HepG2 (cell line): ENCODE measurements around the gene PACC1. TPM values are rescaled to one million over a fixed set of nuclear protein-coding genes. Genes with fewer than 3 reads are reported as not detected.

Experiments used
- ATM ChIP-seq: fragments of 450-650 bp; IDR thresholded peaks from 2 replicates; pipeline ENCODE4 v1.7.1; 2017; ENCODE audit warnings: mild to moderate bottlenecking, borderline replicate concordance
- CBFB ChIP-seq: sonication (generic); formaldehyde crosslinking; IDR thresholded peaks from 2 replicates; pipeline ENCODE4 v1.4.0; 2020; ENCODE audit warnings: missing genetic modification reagents
- ELF4 ChIP-seq: sonication (generic); formaldehyde crosslinking; IDR thresholded peaks from 2 replicates; pipeline ENCODE4 v1.5.0; 2020; ENCODE audit warnings: missing genetic modification reagents, mild to moderate bottlenecking, moderate library complexity, borderline replicate concordance
- EZH2 ChIP-seq: conservative IDR thresholded peaks from 2 replicates; pipeline ENCODE4 v1.6.1; 2012; ENCODE audit warnings: mild to moderate bottlenecking, low read depth, low read length, moderate library complexity
- FOXA3 ChIP-seq: IDR thresholded peaks from 2 replicates; pipeline ENCODE4 v1.6.1; 2016; ENCODE audit warnings: missing genetic modification reagents, missing compliant biosample characterization
- FOXJ3 ChIP-seq: sonication (generic); formaldehyde crosslinking; IDR thresholded peaks from 2 replicates; pipeline ENCODE4 v1.4.0; 2020; ENCODE audit warnings: missing genetic modification reagents, mild to moderate bottlenecking, borderline replicate concordance
- MTA1 ChIP-seq: sonication (generic); formaldehyde crosslinking; IDR thresholded peaks from 2 replicates; pipeline ENCODE4 v1.4.0; 2020; ENCODE audit warnings: missing genetic modification reagents, mild to moderate bottlenecking, borderline replicate concordance
- SOX13 ChIP-seq, 3 experiments: fragments of 450-650 bp in 1 of 3; sonication (generic) in 1 of 3; formaldehyde crosslinking in 1 of 3; IDR thresholded peaks in 2 of 3; conservative IDR thresholded peaks in 1 of 3; 2 replicates each; pipeline versions ENCODE4 v1.5.0 to v1.6.1; 2016 to 2020; ENCODE audit warnings: antibody characterized with exemption in 1 of 3, mild to moderate bottlenecking in 1 of 3, missing compliant biosample characterization in 1 of 3, missing genetic modification reagents in 1 of 3, moderate library complexity in 1 of 3
- SUZ12 ChIP-seq: fragments of 150-350 bp; IDR thresholded peaks from 2 replicates; pipeline ENCODE4 v1.6.1; 2014; ENCODE audit warnings: low read depth, low read length
- U2AF2 ChIP-seq: fragments of 200-400 bp; formaldehyde crosslinking; IDR thresholded peaks from 2 replicates; pipeline ENCODE4 v1.6.1; 2017; ENCODE audit warnings: low read depth, mild to moderate bottlenecking, low read length
- ZNF232 ChIP-seq: sonication (generic); formaldehyde crosslinking; IDR thresholded peaks from 2 replicates; pipeline ENCODE4 v1.4.0; 2020; ENCODE audit warnings: missing genetic modification reagents, borderline replicate concordance
- ZNF329 ChIP-seq: sonication (generic); formaldehyde crosslinking; IDR thresholded peaks from 2 replicates; pipeline ENCODE4 v1.9.0; 2021; ENCODE audit warnings: low read depth, mild to moderate bottlenecking, missing genetic modification reagents
- ZNF747 ChIP-seq: sonication (generic); formaldehyde crosslinking; IDR thresholded peaks from 2 replicates; pipeline ENCODE4 v1.8.1; 2023; ENCODE audit warnings: missing genetic modification reagents, mild to moderate bottlenecking, borderline replicate concordance
- polyA plus RNA-seq, 8 experiments: library from polyadenylated mRNA; depleted of rRNA in 3 of 8; stranded (reverse) in 7 of 8; unstranded in 1 of 8; fragments of >200 nt; fragmentation: Illumina TruSeq in 4 of 8; extraction: Trizol in 4 of 8; gene quantifications; 2 replicates each; pipeline versions ENCODE4 v1.2.1 to v1.2.3, GENCODE V29; 2011 to 2016; ENCODE audit warnings: low read depth in 4 of 8, missing spikeins in 1 of 8, mixed read lengths in 1 of 8; ENCODE audit not compliant: insufficient read depth in 1 of 8
- total RNA-seq, 5 experiments: library from RNA; depleted of rRNA; stranded (reverse); fragments of >200 nt; fragmentation: Illumina TruSeq; extraction: Trizol; gene quantifications; 2 replicates each; pipeline ENCODE4 v1.2.3, GENCODE V29; 2016; ENCODE audit warnings: low read depth in 1 of 5
- TF ChIP-seq, protein P1 (sequence below): sonication (generic); formaldehyde crosslinking; IDR thresholded peaks from 2 replicates; pipeline ENCODE4 v1.8.0; 2022; ENCODE audit warnings: missing genetic modification reagents, low read depth, mild to moderate bottlenecking, borderline replicate concordance
- TF ChIP-seq, protein P2 (sequence below): sonication (generic); formaldehyde crosslinking; IDR thresholded peaks from 2 replicates; pipeline ENCODE4 v1.4.0; 2020; ENCODE audit warnings: missing genetic modification reagents
- TF ChIP-seq, protein P3 (sequence below): sonication (generic); formaldehyde crosslinking; IDR thresholded peaks from 2 replicates; pipeline ENCODE4 v1.5.1; 2020; ENCODE audit warnings: missing genetic modification reagents, mild to moderate bottlenecking, borderline replicate concordance
- TF ChIP-seq, protein P4 (sequence below): IDR thresholded peaks from 2 replicates; pipeline ENCODE4 v1.6.1; 2016; ENCODE audit warnings: missing compliant biosample characterization, missing genetic modification reagents, borderline replicate concordance
- TF ChIP-seq, protein P5 (sequence below): conservative IDR thresholded peaks from 2 replicates; pipeline ENCODE4 v1.6.1; 2018; ENCODE audit warnings: missing genetic modification reagents
- TF ChIP-seq, protein P6 (sequence below): sonication (generic); formaldehyde crosslinking; IDR thresholded peaks from 2 replicates; pipeline ENCODE4 v1.4.0; 2020; ENCODE audit warnings: missing genetic modification reagents, borderline replicate concordance
- TF ChIP-seq, protein P7 (sequence below): sonication (generic); formaldehyde crosslinking; IDR thresholded peaks from 2 replicates; pipeline ENCODE4 v1.9.0; 2021; ENCODE audit warnings: missing genetic modification reagents, mild to moderate bottlenecking, borderline replicate concordance

The PACC1 gene
- total and polyA plus RNA-seq, 2 of the 13 experiments (the other 11 are each of a cell fraction or from before 2014, with no cell fraction given), result 9.4 to 10.7 TPM

DNA sequence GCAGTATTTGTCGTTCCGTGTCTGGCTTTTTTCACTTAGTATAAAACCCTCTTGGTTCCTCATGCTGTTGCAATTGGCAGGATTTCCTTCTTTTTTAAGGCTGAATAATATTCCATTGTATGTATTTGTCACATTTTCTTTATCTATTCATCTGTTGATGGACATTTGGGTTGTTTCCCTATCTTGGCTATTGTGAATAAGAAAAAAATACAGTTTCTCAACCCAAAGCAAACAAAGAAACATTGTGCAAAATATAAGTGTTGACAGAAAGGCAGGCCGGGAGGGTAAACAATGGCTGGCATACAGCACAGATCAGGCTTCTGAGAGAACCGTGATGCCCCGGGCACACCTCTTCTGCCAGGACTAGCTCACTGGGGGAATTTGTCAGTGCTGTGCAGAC, 45.0 kb upstream of the PACC1 start (continued):
- TF ChIP-seq, protein P1, sequence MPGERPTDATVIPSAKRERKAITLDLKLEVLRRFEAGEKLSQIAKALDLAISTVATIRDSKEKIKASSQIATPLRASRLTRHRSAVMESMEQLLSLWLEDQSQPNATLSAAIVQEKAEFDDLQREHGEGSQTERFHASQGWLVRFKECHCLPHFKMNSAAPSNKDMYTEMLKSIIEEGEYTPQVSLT (CRISPR knock-in tag), result no peak
- TF ChIP-seq, protein P2, sequence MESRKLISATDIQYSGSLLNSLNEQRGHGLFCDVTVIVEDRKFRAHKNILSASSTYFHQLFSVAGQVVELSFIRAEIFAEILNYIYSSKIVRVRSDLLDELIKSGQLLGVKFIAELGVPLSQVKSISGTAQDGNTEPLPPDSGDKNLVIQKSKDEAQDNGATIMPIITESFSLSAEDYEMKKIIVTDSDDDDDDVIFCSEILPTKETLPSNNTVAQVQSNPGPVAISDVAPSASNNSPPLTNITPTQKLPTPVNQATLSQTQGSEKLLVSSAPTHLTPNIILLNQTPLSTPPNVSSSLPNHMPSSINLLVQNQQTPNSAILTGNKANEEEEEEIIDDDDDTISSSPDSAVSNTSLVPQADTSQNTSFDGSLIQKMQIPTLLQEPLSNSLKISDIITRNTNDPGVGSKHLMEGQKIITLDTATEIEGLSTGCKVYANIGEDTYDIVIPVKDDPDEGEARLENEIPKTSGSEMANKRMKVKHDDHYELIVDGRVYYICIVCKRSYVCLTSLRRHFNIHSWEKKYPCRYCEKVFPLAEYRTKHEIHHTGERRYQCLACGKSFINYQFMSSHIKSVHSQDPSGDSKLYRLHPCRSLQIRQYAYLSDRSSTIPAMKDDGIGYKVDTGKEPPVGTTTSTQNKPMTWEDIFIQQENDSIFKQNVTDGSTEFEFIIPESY (CRISPR knock-in tag), result no peak
- TF ChIP-seq, protein P3, sequence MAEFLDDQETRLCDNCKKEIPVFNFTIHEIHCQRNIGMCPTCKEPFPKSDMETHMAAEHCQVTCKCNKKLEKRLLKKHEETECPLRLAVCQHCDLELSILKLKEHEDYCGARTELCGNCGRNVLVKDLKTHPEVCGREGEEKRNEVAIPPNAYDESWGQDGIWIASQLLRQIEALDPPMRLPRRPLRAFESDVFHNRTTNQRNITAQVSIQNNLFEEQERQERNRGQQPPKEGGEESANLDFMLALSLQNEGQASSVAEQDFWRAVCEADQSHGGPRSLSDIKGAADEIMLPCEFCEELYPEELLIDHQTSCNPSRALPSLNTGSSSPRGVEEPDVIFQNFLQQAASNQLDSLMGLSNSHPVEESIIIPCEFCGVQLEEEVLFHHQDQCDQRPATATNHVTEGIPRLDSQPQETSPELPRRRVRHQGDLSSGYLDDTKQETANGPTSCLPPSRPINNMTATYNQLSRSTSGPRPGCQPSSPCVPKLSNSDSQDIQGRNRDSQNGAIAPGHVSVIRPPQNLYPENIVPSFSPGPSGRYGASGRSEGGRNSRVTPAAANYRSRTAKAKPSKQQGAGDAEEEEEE (CRISPR knock-in tag), result no peak
- TF ChIP-seq EZH2 (no peak), MTA1 (CRISPR knock-in tag) (no peak), ATM (no peak), ZNF232 (CRISPR knock-in tag) (no peak), CBFB (CRISPR knock-in tag) (no peak), SUZ12 (no peak), ZNF329 (CRISPR knock-in tag) (no peak), U2AF2 (no peak), FOXJ3 (CRISPR knock-in tag) (no peak), FOXA3 (CRISPR knock-in tag) (peak; percentile 34; the same call in 1 of the 2 replicates), SOX13 (IDR thresholded peaks at IDR 0.05) (no peak), SOX13 (CRISPR knock-in tag; conservative IDR thresholded peaks at IDR 0.05 in 1 of 2, IDR thresholded peaks at IDR 0.05 in 1 of 2) (0 out of 4 replicates have a peak, but pooled peaks of 1 of the 2 experiments have one; percentile 22), ELF4 (CRISPR knock-in tag) (no peak), ZNF747 (CRISPR knock-in tag) (no peak)
- TF ChIP-seq, protein P4, sequence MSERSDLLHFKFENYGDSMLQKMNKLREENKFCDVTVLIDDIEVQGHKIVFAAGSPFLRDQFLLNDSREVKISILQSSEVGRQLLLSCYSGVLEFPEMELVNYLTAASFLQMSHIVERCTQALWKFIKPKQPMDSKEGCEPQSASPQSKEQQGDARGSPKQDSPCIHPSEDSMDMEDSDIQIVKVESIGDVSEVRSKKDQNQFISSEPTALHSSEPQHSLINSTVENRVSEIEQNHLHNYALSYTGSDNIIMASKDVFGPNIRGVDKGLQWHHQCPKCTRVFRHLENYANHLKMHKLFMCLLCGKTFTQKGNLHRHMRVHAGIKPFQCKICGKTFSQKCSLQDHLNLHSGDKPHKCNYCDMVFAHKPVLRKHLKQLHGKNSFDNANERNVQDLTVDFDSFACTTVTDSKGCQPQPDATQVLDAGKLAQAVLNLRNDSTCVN (CRISPR knock-in tag), result no peak
- TF ChIP-seq, protein P5, sequence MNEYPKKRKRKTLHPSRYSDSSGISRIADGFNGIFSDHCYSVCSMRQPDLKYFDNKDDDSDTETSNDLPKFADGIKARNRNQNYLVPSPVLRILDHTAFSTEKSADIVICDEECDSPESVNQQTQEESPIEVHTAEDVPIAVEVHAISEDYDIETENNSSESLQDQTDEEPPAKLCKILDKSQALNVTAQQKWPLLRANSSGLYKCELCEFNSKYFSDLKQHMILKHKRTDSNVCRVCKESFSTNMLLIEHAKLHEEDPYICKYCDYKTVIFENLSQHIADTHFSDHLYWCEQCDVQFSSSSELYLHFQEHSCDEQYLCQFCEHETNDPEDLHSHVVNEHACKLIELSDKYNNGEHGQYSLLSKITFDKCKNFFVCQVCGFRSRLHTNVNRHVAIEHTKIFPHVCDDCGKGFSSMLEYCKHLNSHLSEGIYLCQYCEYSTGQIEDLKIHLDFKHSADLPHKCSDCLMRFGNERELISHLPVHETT (CRISPR knock-in tag), result no peak
- TF ChIP-seq, protein P6, sequence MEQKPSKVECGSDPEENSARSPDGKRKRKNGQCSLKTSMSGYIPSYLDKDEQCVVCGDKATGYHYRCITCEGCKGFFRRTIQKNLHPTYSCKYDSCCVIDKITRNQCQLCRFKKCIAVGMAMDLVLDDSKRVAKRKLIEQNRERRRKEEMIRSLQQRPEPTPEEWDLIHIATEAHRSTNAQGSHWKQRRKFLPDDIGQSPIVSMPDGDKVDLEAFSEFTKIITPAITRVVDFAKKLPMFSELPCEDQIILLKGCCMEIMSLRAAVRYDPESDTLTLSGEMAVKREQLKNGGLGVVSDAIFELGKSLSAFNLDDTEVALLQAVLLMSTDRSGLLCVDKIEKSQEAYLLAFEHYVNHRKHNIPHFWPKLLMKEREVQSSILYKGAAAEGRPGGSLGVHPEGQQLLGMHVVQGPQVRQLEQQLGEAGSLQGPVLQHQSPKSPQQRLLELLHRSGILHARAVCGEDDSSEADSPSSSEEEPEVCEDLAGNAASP (CRISPR knock-in tag), result no peak
- TF ChIP-seq, protein P7, sequence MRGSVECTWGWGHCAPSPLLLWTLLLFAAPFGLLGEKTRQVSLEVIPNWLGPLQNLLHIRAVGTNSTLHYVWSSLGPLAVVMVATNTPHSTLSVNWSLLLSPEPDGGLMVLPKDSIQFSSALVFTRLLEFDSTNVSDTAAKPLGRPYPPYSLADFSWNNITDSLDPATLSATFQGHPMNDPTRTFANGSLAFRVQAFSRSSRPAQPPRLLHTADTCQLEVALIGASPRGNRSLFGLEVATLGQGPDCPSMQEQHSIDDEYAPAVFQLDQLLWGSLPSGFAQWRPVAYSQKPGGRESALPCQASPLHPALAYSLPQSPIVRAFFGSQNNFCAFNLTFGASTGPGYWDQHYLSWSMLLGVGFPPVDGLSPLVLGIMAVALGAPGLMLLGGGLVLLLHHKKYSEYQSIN (CRISPR knock-in tag), result no peak
